Stimulated activated naive CD8-positive, alpha-beta T cell treated with anti-CD3 and anti-CD28 coated beads, Interleukin-15, amount 100 ng/mL, for 72 hours (primary cell): Measurements from ENCODE around the gene SAP30.

Source experiments
- ATAC-seq: fragments of 150-1000 bp; cut with Tn5 transposase; 2 replicates; pipeline ENCODE4 v1.10.0; 2021; ENCODE audit warnings: mild to moderate bottlenecking, moderate library complexity
- DNase-seq, 2 donors: peaks; one replicate each; pipeline ENCODE4 v3.0.0; 2021 to 2022
- H3K27ac Mint-ChIP-seq, 2 donors: one replicate each; pipeline ENCODE4 v1.8.0; 2022; ENCODE audit warnings: mild to moderate bottlenecking in 2 of 2, mixed read lengths in 2 of 2, moderate library complexity in 2 of 2
- H3K27me3 Mint-ChIP-seq: one replicate; pipeline ENCODE4 v1.8.0; 2022; ENCODE audit warnings: mixed read lengths
- H3K4me1 Mint-ChIP-seq: one replicate; pipeline ENCODE4 v1.8.0; 2022; ENCODE audit warnings: mild to moderate bottlenecking, mixed read lengths
- H3K4me3 Mint-ChIP-seq, 2 donors: one replicate each; pipeline ENCODE4 v1.8.0; 2022; ENCODE audit warnings: mild to moderate bottlenecking in 2 of 2, mixed read lengths in 2 of 2, moderate library complexity in 1 of 2
- H3K9me3 Mint-ChIP-seq, 2 donors: one replicate each; pipeline ENCODE4 v1.8.0; 2022; ENCODE audit warnings: mixed read lengths in 2 of 2

SAP30 gene

GRCh38 chr4:173347467-173347866 lies 23.3 kb upstream of the SAP30 start:
- H3K27ac Mint-ChIP-seq = no peak overlapping the region
- no peaks in the 10 kb centered on the region for H3K9me3 Mint-ChIP-seq

DNA sequence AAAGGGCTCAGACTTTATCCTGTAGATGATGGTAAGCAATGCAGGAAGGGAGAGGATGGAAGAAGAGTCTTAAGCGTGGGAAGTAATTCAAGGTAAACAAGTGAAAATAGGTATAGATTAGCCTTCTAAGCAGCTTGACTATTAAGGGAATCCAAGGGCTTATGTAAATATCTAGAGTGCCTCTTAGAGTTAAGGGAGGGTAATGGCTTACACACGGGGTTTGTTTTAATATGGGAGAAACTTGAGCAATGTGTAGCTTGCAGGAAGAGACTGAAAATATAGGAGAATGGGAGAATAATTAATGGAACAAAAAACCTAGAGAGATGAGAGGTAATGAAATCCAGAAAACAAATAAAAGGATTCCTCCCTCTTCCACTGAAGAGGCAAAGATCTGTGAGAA lies 12.8 kb upstream of the SAP30 start:
- no peak overlapping the region for H3K4me3 Mint-ChIP-seq
- no peak overlapping the region for H3K27ac Mint-ChIP-seq
- peaks cover 5% of the 10 kb centered on the region for H3K27me3 Mint-ChIP-seq
- no peaks in the 10 kb centered on the region for H3K9me3 Mint-ChIP-seq
- DNase-seq (no peak), ATAC-seq (no peak)
- H3K4me1 Mint-ChIP-seq = no peaks in the 10 kb centered on the region

More at GRCh38 chr4:173347467-173347866, 23.3 kb upstream of the SAP30 start:
- ATAC-seq (no peak), DNase-seq (no peak)
- no peaks in the 10 kb centered on the region for H3K27me3 Mint-ChIP-seq
- H3K4me1 Mint-ChIP-seq = no peaks in the 10 kb centered on the region
- no peak overlapping the region for H3K4me3 Mint-ChIP-seq

DNA sequence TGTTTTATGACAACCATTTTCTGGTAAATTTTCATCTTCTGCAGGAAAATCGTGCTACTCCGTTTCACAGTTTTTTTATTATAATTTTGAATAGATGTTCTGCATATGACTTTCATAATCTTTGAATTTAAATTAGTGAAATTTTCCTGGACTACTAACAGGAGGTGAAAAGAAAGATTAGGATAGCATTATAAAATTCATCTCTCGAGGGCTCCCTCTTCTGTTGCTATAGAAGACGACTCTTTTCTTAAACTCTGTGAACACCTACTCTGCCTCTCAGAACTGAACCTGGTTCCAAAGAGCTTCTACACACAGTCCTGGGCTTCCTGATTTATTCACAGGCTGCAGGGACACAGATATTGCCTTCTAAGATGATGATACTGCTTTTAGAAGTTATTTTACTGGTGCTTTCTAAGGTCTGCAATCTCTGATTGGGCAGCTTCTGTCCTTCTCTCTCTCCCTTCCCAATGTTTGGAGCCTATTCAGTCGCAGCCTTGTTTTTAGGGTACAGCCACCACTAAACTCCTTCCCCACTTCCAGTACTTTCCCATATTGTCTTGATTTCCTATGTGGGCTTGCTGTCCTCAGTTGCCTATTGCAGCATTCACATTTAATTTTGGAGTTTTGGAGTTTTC lies 10.1 kb upstream of the SAP30 start:
- H3K27me3 Mint-ChIP-seq = peaks cover 5% of the 10 kb centered on the region
- ATAC-seq (no peak), DNase-seq (no peak)
- no peak overlapping the region for H3K27ac Mint-ChIP-seq
- H3K4me3 Mint-ChIP-seq = no peak overlapping the region
- H3K9me3 Mint-ChIP-seq = no peaks in the 10 kb centered on the region
- H3K4me1 Mint-ChIP-seq = peaks cover 7% of the 10 kb centered on the region

DNA sequence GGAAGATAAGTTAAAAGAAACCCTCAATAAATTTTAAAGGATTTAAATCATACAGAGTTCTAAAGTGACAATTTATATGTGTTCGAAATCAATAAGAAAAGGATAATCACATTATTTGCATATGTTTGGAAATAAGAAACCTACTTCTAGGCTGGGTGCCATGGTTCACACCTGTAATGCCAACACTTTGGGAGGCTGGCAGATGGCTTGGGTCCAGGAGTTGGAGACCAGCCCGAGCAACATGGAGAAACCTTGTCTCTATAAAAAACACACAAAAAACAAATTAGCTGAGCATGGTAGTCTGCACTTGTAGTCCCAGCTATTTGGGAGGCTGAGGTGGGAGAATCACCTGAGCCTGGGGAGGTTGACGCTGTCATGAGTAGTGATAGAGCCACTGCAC lies 8.1 kb upstream of the SAP30 start:
- Mint-ChIP-seq H3K27ac (no peak overlapping the region), H3K4me3 (no peak overlapping the region), H3K9me3 (no peaks in the 10 kb centered on the region), H3K4me1 (peaks cover 18% of the 10 kb centered on the region), H3K27me3 (peaks cover 5% of the 10 kb centered on the region)
- DNase-seq = no peak
- ATAC-seq = no peak

- Mint-ChIP-seq H3K4me3 (peak overlapping the region in 1 of 2 donors; percentile 26), H3K27ac (no peak overlapping the region), H3K4me1 (peaks cover 33% of the 10 kb centered on the region), H3K9me3 (no peaks in the 10 kb centered on the region), H3K27me3 (no peaks in the 10 kb centered on the region)
- ATAC-seq (no peak), DNase-seq (no peak)
These were observed 5.3 kb upstream of the SAP30 start for GRCh38 chr4:173365359-173365996.

GRCh38 chr4:173367285-173367684 lies 3.5 kb upstream of the SAP30 start:
- Mint-ChIP-seq H3K4me3 (peak overlapping the region; percentile 51 to 54), H3K4me1 (peaks cover 33% of the 10 kb centered on the region), H3K9me3 (no peaks in the 10 kb centered on the region), H3K27me3 (peaks cover 6% of the 10 kb centered on the region), H3K27ac (no peak overlapping the region)
- no peak for DNase-seq
- ATAC-seq = no peak

DNA sequence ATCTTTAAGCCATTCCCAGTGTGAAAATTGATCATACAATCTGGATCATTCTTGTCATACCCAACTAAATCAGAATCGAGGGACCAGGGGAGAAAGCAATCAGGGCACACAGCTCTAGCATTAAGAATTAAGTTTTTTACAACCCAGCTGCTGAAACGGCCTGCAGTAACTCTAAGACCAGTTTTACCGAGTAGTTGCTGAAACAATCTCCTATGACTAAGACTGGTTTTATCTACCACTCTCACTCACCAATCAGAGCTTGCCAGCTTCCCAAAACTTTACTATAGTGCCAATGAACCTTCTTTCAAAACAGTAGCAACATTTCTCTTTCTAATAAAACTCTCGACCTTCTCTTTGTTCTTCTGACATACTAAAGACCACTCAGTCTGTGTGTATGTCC lies 2.8 kb upstream of the SAP30 start:
- ATAC-seq (no peak), DNase-seq (no peak)
- Mint-ChIP-seq H3K4me3 (peak overlapping the region; percentile 32 to 52), H3K9me3 (no peaks in the 10 kb centered on the region), H3K27me3 (peaks cover 10% of the 10 kb centered on the region), H3K4me1 (peaks cover 33% of the 10 kb centered on the region), H3K27ac (no peak overlapping the region)

GRCh38 chr4:173370130-173370476 lies 651 bp upstream of the SAP30 start:
- no peak for DNase-seq
- Mint-ChIP-seq H3K27me3 (peaks cover 17% of the 10 kb centered on the region), H3K4me1 (peaks cover 32% of the 10 kb centered on the region), H3K27ac (peak overlapping the region; percentile 98), H3K4me3 (peak overlapping the region; percentile 100), H3K9me3 (no peaks in the 10 kb centered on the region)
- peak; percentile 53 for ATAC-seq

DNA sequence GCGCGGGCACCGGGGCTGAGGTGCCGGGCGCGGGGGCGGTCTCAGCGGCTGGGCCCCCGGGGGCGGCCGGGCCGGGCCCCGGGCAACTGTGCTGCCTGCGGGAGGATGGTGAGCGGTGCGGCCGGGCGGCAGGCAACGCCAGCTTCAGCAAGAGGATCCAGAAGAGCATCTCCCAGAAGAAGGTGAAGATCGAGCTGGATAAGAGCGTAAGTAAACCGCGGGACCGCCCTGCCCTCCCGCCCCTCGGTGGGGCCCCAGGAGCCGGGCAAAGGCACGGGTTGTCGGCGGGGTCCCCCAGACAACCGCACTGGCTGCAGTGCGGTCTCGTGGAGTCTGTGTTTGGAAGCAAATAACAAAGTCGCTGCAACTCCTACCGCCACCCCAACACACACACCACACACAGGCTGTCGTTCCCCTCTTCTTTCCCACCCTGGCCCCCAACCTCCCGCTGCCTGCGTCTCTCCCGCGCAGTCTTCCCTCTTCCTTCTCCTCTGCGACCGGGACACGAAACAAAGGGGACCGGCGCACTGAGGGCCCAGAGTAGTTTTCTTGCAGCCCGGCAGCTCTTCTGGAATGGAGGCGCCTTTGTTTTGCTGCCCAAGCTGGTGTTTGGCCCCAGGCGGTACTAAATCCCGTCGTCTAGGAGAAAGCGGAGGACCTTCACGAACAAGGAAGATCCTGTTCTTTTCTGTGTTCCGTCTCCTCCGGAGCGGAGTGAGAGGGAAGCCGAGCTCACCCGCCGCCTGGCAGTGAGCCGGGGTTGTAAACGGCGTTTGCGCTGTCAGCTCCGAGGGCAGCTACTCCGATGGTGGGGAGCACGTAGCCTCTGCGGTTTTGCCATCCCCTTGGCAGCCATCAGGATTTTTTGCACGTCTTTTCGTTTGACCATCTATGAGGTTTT lies 788 bp downstream of the SAP30 start:
- H3K4me1 Mint-ChIP-seq = peaks cover 23% of the 10 kb centered on the region
- H3K9me3 Mint-ChIP-seq = no peaks in the 10 kb centered on the region
- H3K4me3 Mint-ChIP-seq = peak overlapping the region; percentile 100
- peaks cover 17% of the 10 kb centered on the region for H3K27me3 Mint-ChIP-seq
- DNase-seq (peak; percentile 36 to 42), ATAC-seq (peak; percentile 23)
- H3K27ac Mint-ChIP-seq = peak overlapping the region; percentile 62 to 74

DNA sequence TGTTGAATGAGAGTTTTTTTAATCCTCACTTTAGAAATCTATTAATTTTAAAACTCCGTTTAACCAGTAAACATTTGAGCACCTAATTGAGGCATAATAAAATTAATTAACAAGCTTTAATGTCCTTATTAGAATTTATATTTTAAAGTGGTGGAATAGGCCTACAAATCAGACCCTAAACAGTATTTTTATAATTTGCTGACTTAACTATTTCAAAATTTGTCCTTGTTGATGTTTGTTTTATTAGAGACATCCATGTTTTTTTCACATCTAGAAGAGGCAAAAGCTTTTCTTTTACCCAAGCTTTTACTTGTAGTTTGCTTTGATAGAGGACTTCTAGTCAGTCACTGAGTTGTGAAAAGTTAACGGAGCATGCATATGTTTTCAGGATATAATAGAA lies 3.8 kb downstream of the SAP30 start:
- Mint-ChIP-seq H3K9me3 (no peaks in the 10 kb centered on the region), H3K27ac (no peak overlapping the region), H3K4me1 (no peaks in the 10 kb centered on the region), H3K27me3 (peaks cover 17% of the 10 kb centered on the region), H3K4me3 (no peak overlapping the region)
- ATAC-seq = no peak
- DNase-seq = no peak

DNA sequence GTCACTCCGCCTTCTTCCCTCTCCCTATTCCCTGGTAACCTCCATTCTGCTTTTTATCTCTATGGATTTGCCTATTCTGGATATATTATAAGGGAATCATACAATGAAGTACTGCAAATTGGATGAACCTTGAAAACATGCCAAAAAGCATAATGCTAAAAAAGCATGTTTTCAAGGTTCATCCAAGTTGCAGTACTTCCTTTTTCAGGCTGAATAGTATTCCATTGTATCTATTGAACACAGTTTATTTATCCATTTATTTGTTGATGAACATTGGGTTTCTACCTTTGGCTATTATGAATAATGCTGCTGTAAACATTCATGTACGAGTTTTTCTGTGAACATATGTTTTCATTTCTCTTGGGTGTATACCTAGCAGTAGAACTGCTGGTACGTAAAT lies 9.2 kb downstream of the SAP30 start:
- DNase-seq = no peak
- H3K4me1 Mint-ChIP-seq = no peaks in the 10 kb centered on the region
- H3K27me3 Mint-ChIP-seq = peaks cover 24% of the 10 kb centered on the region
- H3K4me3 Mint-ChIP-seq = no peak overlapping the region
- ATAC-seq = no peak
- no peak overlapping the region for H3K27ac Mint-ChIP-seq
- H3K9me3 Mint-ChIP-seq = no peaks in the 10 kb centered on the region

GRCh38 chr4:173380987-173381386 lies 10.2 kb downstream of the SAP30 start:
- Mint-ChIP-seq H3K4me3 (no peak overlapping the region), H3K27ac (no peak overlapping the region), H3K9me3 (no peaks in the 10 kb centered on the region), H3K27me3 (peaks cover 24% of the 10 kb centered on the region), H3K4me1 (no peaks in the 10 kb centered on the region)
- no peak for DNase-seq
- no peak for ATAC-seq

GRCh38 chr4:173381610-173382009 lies 10.9 kb downstream of the SAP30 start:
- ATAC-seq (no peak), DNase-seq (no peak)
- H3K4me3 Mint-ChIP-seq = no peak overlapping the region
- peaks cover 24% of the 10 kb centered on the region for H3K27me3 Mint-ChIP-seq
- no peaks in the 10 kb centered on the region for H3K4me1 Mint-ChIP-seq
- no peaks in the 10 kb centered on the region for H3K9me3 Mint-ChIP-seq
- no peak overlapping the region for H3K27ac Mint-ChIP-seq

DNA sequence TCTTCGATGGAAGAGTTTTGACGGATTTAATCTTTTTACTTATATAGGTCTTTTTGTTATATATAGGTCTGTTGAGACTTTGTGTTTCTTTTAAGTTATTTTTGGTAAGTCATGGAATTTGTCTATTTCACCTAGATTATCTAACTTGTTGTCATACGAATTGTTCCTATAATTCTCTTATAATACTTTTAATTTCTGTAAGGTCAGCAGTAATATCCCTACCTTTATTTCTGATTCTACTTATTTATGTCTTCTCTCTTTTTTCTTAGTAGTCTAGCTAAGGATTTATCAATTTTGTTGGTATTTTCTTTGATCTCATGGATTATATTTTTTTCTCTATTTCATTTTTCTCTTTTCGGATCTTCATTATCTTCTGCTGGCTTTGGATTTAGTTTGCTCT lies 11.6 kb downstream of the SAP30 start:
- no peak overlapping the region for H3K27ac Mint-ChIP-seq
- DNase-seq = no peak
- ATAC-seq = no peak
- H3K9me3 Mint-ChIP-seq = no peaks in the 10 kb centered on the region
- no peak overlapping the region for H3K4me3 Mint-ChIP-seq
- H3K27me3 Mint-ChIP-seq = peaks cover 27% of the 10 kb centered on the region
- no peaks in the 10 kb centered on the region for H3K4me1 Mint-ChIP-seq

GRCh38 chr4:173386751-173387150 lies 16.0 kb downstream of the SAP30 start:
- Mint-ChIP-seq H3K4me3 (no peak overlapping the region), H3K27me3 (peaks cover 24% of the 10 kb centered on the region), H3K27ac (no peak overlapping the region), H3K9me3 (no peaks in the 10 kb centered on the region), H3K4me1 (no peaks in the 10 kb centered on the region)
- ATAC-seq (no peak), DNase-seq (no peak)

DNA sequence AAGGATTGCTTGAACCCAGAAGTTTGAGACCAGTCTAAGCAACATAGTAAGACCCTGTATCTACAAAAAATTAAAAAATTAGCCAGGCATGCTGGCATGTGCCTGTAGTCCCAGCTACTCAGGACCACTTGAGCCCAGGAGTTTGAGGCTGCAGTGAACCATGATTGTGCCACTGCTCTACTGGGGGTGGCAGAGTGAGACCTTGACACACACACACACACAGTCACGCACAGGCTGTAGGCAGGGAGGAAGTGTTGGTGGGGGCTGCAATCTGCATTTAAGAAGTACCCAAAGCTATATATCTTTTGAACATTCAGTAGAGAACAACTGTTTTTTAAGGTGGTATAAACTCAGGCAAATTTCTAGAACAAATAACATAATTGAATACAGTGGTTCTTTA lies 20.9 kb downstream of the SAP30 start:
- Mint-ChIP-seq H3K4me3 (no peak overlapping the region), H3K27ac (no peak overlapping the region), H3K9me3 (no peaks in the 10 kb centered on the region), H3K27me3 (peaks cover 23% of the 10 kb centered on the region), H3K4me1 (no peaks in the 10 kb centered on the region)
- DNase-seq (no peak), ATAC-seq (no peak)
